GM20000 (cell line): ENCODE results near the gene JARID2.

Experiments
- DNase-seq: peaks from one replicate; pipeline ENCODE4 v3.0.0; 2012; ENCODE audit warnings: low spot score
- CTCF ChIP-seq: IDR thresholded peaks from 2 replicates; pipeline ENCODE4 v1.5.1; 2012; ENCODE audit warnings: mild to moderate bottlenecking, control low read depth; ENCODE audit errors: extremely low read depth, missing control alignments

Gene JARID2

GRCh38 chr6:15493437-15494168 is 247.7 kb downstream of the JARID2 start:
- TF ChIP-seq CTCF: no peak

GRCh38 chr6:15495375-15495901 is 249.6 kb downstream of the JARID2 start:
- DNase-seq: no peak
- TF ChIP-seq CTCF: no peak

More at GRCh38 chr6:15493437-15494168, 247.7 kb downstream of the JARID2 start:
- no peak for DNase-seq

- DNase-seq: no peak
- TF ChIP-seq CTCF: no peak
Observed at GRCh38 chr6:15496345-15497131, 250.7 kb downstream of the JARID2 start.

GRCh38 chr6:15498640-15499039 is 252.8 kb downstream of the JARID2 start:
- no peak for DNase-seq
- TF ChIP-seq CTCF: no peak

GRCh38 chr6:15499125-15499524 is 253.3 kb downstream of the JARID2 start:
- TF ChIP-seq CTCF: no peak
- no peak for DNase-seq

GRCh38 chr6:15499591-15499990 is 253.7 kb downstream of the JARID2 start:
- no peak for DNase-seq
- TF ChIP-seq CTCF: no peak
